Liver (tissue), 3 donors: ENCODE data around the gene GTF2E1.

Experiments used
- FOXA1 ChIP-seq: IDR thresholded peaks from 2 replicates; pipeline ENCODE4 v1.6.1; 2016; ENCODE audit warnings: antibody characterized with exemption
- GABPA ChIP-seq, 2 donors: IDR thresholded peaks in 1 of 2; conservative IDR thresholded peaks in 1 of 2; 2 replicates each; pipeline ENCODE4 v1.6.1; 2016; ENCODE audit warnings: antibody characterized with exemption in 2 of 2, mild to moderate bottlenecking in 1 of 2, moderate library complexity in 1 of 2
- RAD21 ChIP-seq, 2 donors: IDR thresholded peaks; 2 replicates each; pipeline ENCODE4 v1.6.1; 2016; ENCODE audit warnings: antibody characterized with exemption in 2 of 2, mild to moderate bottlenecking in 2 of 2
- SP1 ChIP-seq: IDR thresholded peaks from 2 replicates; pipeline ENCODE4 v1.6.1; 2018; ENCODE audit warnings: antibody characterized with exemption, mild to moderate bottlenecking
- TF ChIP-seq, protein P1 (sequence below): fragments of 150-350 bp; IDR thresholded peaks from 2 replicates; pipeline ENCODE4 v1.5.1; 2017; ENCODE audit warnings: improper control_type of control experiment, low read depth, low read length; ENCODE audit not compliant: missing input control
- TF ChIP-seq, protein P2 (sequence below): IDR thresholded peaks from 2 replicates; pipeline ENCODE4 v1.6.1; 2016; ENCODE audit warnings: antibody characterized with exemption, mild to moderate bottlenecking
- donor health status: healthy.
- donor health status: healthy.

DNA sequence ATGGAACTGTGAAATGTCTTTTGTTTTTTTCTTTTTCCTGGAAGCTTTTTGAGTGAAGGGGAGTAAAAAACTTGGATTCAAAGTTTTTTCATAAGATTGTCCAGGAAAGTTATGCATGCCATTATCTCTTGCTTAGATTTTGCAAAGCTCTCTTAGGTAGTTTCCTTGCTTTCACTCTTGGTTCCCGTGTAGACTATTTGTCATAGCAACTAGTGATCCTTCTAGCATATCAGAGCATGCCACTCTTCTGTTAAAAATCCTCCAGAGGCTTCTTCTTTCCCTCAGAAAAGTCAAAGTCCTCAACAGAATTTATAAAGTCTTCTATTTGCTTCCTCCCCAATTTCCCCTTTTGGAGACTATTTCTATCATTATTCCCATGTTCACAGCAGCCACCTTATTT is 21.1 kb downstream of the GTF2E1 start:
- TF ChIP-seq, protein P1, sequence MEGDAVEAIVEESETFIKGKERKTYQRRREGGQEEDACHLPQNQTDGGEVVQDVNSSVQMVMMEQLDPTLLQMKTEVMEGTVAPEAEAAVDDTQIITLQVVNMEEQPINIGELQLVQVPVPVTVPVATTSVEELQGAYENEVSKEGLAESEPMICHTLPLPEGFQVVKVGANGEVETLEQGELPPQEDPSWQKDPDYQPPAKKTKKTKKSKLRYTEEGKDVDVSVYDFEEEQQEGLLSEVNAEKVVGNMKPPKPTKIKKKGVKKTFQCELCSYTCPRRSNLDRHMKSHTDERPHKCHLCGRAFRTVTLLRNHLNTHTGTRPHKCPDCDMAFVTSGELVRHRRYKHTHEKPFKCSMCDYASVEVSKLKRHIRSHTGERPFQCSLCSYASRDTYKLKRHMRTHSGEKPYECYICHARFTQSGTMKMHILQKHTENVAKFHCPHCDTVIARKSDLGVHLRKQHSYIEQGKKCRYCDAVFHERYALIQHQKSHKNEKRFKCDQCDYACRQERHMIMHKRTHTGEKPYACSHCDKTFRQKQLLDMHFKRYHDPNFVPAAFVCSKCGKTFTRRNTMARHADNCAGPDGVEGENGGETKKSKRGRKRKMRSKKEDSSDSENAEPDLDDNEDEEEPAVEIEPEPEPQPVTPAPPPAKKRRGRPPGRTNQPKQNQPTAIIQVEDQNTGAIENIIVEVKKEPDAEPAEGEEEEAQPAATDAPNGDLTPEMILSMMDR = no peak
- TF ChIP-seq FOXA1 (no peak), GABPA (IDR thresholded peaks at IDR 0.05 in 1 of 2, conservative IDR thresholded peaks at IDR 0.05 in 1 of 2) (no peak), SP1 (no peak), RAD21 (IDR thresholded peaks at IDR 0.05) (no peak)
- TF ChIP-seq, protein P2, sequence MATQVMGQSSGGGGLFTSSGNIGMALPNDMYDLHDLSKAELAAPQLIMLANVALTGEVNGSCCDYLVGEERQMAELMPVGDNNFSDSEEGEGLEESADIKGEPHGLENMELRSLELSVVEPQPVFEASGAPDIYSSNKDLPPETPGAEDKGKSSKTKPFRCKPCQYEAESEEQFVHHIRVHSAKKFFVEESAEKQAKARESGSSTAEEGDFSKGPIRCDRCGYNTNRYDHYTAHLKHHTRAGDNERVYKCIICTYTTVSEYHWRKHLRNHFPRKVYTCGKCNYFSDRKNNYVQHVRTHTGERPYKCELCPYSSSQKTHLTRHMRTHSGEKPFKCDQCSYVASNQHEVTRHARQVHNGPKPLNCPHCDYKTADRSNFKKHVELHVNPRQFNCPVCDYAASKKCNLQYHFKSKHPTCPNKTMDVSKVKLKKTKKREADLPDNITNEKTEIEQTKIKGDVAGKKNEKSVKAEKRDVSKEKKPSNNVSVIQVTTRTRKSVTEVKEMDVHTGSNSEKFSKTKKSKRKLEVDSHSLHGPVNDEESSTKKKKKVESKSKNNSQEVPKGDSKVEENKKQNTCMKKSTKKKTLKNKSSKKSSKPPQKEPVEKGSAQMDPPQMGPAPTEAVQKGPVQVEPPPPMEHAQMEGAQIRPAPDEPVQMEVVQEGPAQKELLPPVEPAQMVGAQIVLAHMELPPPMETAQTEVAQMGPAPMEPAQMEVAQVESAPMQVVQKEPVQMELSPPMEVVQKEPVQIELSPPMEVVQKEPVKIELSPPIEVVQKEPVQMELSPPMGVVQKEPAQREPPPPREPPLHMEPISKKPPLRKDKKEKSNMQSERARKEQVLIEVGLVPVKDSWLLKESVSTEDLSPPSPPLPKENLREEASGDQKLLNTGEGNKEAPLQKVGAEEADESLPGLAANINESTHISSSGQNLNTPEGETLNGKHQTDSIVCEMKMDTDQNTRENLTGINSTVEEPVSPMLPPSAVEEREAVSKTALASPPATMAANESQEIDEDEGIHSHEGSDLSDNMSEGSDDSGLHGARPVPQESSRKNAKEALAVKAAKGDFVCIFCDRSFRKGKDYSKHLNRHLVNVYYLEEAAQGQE = no peak
